SK-N-MC (cell line): ENCODE measurements around the gene ZNFX1.

Experiments used
- EZH2 ChIP-seq: fragments of 200-600 bp; sonication (generic); IDR thresholded peaks from one replicate; pipeline ENCODE4 v1.6.1; 2017; ENCODE audit warnings: antibody characterized with exemption
- FOXP2 ChIP-seq: optimal IDR thresholded peaks from 2 replicates; pipeline ENCODE3; 2011; ENCODE audit warnings: mild to moderate bottlenecking, moderate library complexity; ENCODE audit not compliant: insufficient read depth; ENCODE audit errors: extremely low read length, control extremely low read depth
- POLR2AphosphoS5 ChIP-seq: IDR thresholded peaks from 2 replicates; pipeline ENCODE4 v1.6.1; 2012; ENCODE audit warnings: mild to moderate bottlenecking, low read depth, low read length, borderline replicate concordance

DNA sequence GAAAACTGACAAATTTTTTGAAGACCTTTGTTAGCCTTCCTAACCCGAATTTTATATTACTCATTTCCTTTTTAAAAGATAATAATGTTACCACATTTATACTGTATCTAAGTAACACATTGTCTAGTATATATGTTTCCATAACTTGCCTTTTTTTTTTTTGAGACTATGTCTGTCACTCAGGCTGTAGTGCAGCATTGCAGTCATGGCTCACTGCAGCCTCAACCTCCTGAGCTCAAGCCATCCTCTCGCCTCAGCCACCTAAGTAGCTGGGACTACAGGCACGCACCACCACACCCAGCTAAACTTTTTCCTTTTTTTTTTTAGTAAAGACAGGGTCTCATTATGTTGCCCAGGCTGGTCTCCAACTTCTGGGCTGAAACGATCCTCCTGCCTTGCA, 18.6 kb downstream of the ZNFX1 start:
- TF ChIP-seq EZH2: no peak
- TF ChIP-seq POLR2AphosphoS5: no peak
- no peak for TF ChIP-seq FOXP2
